CD14-positive monocyte (primary cell): ENCODE measurements around the gene TCF19. TPM values are rescaled to one million over a fixed set of nuclear protein-coding genes. Genes with fewer than 3 reads are reported as not detected.
A peak's percentile ranks its signal among the peaks of the same experiment; 100 is the strongest.

Source experiments
- DNase-seq, 3 donors: peaks; one replicate each; pipeline ENCODE4 v3.0.0-alpha.2; 2011 to 2022
- H2AFZ ChIP-seq: 2 replicates; pipeline ENCODE4 v1.6.0; 2012; ENCODE audit warnings: mild to moderate bottlenecking, low read depth, low read length, inconsistent platforms; ENCODE audit not compliant: insufficient read depth, poor library complexity, severe bottlenecking
- H3K27ac ChIP-seq, 2 donors: 1 replicate in 1 of 2; 2 replicates in 1 of 2; pipeline ENCODE4 v1.5.1; 2012 to 2013; ENCODE audit warnings: low read length in 2 of 2, control low read depth in 1 of 2, inconsistent platforms in 1 of 2, low read depth in 1 of 2, mild to moderate bottlenecking in 1 of 2
- H3K27me3 ChIP-seq, 2 donors: one replicate each; pipeline versions ENCODE4 v1.6.0 to v1.6.1; 2011 to 2013; ENCODE audit warnings: low read length in 2 of 2; ENCODE audit not compliant: control insufficient read depth in 2 of 2, insufficient read depth in 2 of 2
- H3K36me3 ChIP-seq, 2 donors: replicated peaks in 1 of 2; 1 replicate in 1 of 2; 2 replicates in 1 of 2; pipeline versions ENCODE4 v1.5.1 to v1.6.1; 2012 to 2013; ENCODE audit warnings: low read length in 2 of 2, control low read depth in 1 of 2, inconsistent platforms in 1 of 2, mild to moderate bottlenecking in 1 of 2; ENCODE audit not compliant: insufficient read depth in 2 of 2, control insufficient read depth in 1 of 2
- H3K4me1 ChIP-seq, 2 donors: 1 replicate in 1 of 2; 2 replicates in 1 of 2; pipeline versions ENCODE4 v1.5.1 to v1.6.1; 2012 to 2013; ENCODE audit warnings: low read length in 2 of 2, control low read depth in 1 of 2, inconsistent platforms in 1 of 2, mild to moderate bottlenecking in 1 of 2, moderate library complexity in 1 of 2; ENCODE audit not compliant: insufficient read depth in 2 of 2, control insufficient read depth in 1 of 2
- H3K4me2 ChIP-seq: replicated peaks from 2 replicates; pipeline ENCODE3; 2012; ENCODE audit warnings: low read length, moderate library complexity, mild to moderate bottlenecking; ENCODE audit not compliant: poor library complexity, severe bottlenecking; ENCODE audit errors: extremely low read depth
- H3K4me3 ChIP-seq, 3 experiments: fragments of 200-600 bp in 1 of 3; sonication (generic) in 1 of 3; replicated peaks in 1 of 3; 1 replicate in 2 of 3; 2 replicates in 1 of 3; pipeline ENCODE4 v1.5.1; 2011 to 2013; ENCODE audit warnings: low read length in 3 of 3, mild to moderate bottlenecking in 3 of 3, control low read depth in 2 of 3, low read depth in 2 of 3, inconsistent platforms in 1 of 3, moderate library complexity in 1 of 3
- H3K79me2 ChIP-seq: 2 replicates; pipeline ENCODE4 v1.6.0; 2012; ENCODE audit warnings: mild to moderate bottlenecking, control low read depth, inconsistent platforms, low read length, moderate library complexity; ENCODE audit not compliant: insufficient read depth
- H3K9ac ChIP-seq: 2 replicates; pipeline ENCODE4 v1.6.0; 2017; ENCODE audit warnings: low read length, mild to moderate bottlenecking; ENCODE audit not compliant: insufficient read depth, poor library complexity, severe bottlenecking
- H3K9me3 ChIP-seq, 2 donors: replicated peaks in 1 of 2; 1 replicate in 1 of 2; 2 replicates in 1 of 2; pipeline versions ENCODE4 v1.5.1 to v1.6.1; 2012 to 2013; ENCODE audit warnings: low read length in 2 of 2, control low read depth in 1 of 2; ENCODE audit not compliant: control insufficient read depth in 1 of 2, insufficient read depth in 1 of 2
- H4K20me1 ChIP-seq: 2 replicates; pipeline ENCODE4 v1.6.0; 2012; ENCODE audit warnings: mild to moderate bottlenecking, low read length, control low read depth, moderate library complexity; ENCODE audit not compliant: insufficient read depth
- H3K27ac Mint-ChIP-seq, 7 donors: one replicate each; pipeline ENCODE4 v1.8.0; 2020; ENCODE audit warnings: mild to moderate bottlenecking in 7 of 7, mixed read lengths in 7 of 7, moderate library complexity in 6 of 7, inconsistent platforms in 2 of 7
- H3K27me3 Mint-ChIP-seq, 3 donors: one replicate each; pipeline ENCODE4 v1.8.0; 2021 to 2022; ENCODE audit warnings: low read depth in 3 of 3, mild to moderate bottlenecking in 3 of 3, mixed read lengths in 3 of 3, moderate library complexity in 3 of 3, inconsistent platforms in 1 of 3
- H3K36me3 Mint-ChIP-seq, 2 donors: one replicate each; pipeline ENCODE4 v1.8.0; 2020; ENCODE audit warnings: mixed read lengths in 2 of 2, inconsistent platforms in 1 of 2, mild to moderate bottlenecking in 1 of 2
- H3K4me1 Mint-ChIP-seq: one replicate; pipeline ENCODE4 v1.8.0; 2020; ENCODE audit warnings: mild to moderate bottlenecking, mixed read lengths
- H3K4me3 Mint-ChIP-seq, 2 donors: one replicate each; pipeline ENCODE4 v1.8.0; 2020; ENCODE audit warnings: mild to moderate bottlenecking in 2 of 2, mixed read lengths in 2 of 2, moderate library complexity in 1 of 2
- H3K9me3 Mint-ChIP-seq, 7 donors: one replicate each; pipeline ENCODE4 v1.8.0; 2020 to 2022; ENCODE audit warnings: mixed read lengths in 7 of 7, mild to moderate bottlenecking in 6 of 7, moderate library complexity in 6 of 7, inconsistent platforms in 2 of 7
- WGBS: methylation state at CpG from one replicate; pipeline ENCODE4 v1.1.5; 2013; ENCODE audit warnings: missing lambda C conversion rate; ENCODE audit not compliant: insufficient coverage; 5-methylcytosine and 5-hydroxymethylcytosine counted together
- intact Hi-C, 2 donors: fragments of 100-400 bp; cut with micrococcal nuclease; formaldehyde crosslinking; loops; one replicate each; pipeline versions ENCODE4 v1.15.0 to v1.15.1; 2023
- polyA plus RNA-seq, 3 donors: library from polyadenylated mRNA; depleted of rRNA in 1 of 3; unstranded in 2 of 3; stranded (reverse) in 1 of 3; fragments of 300-500 nt in 2 of 3; fragments of >200 nt in 1 of 3; fragmentation: Illumina TruSeq in 2 of 3; gene quantifications; 1 replicate in 2 of 3; 2 replicates in 1 of 3; pipeline ENCODE4 v1.2.3, GENCODE V29; 2012 to 2021
- TF ChIP-seq, protein P1 (sequence below): fragments of 200-600 bp; IDR thresholded peaks from one replicate; pipeline ENCODE4 v1.8.0; 2022; ENCODE audit warnings: antibody characterized with exemption, mild to moderate bottlenecking

TCF19 gene
- polyA plus RNA-seq, 3 donors: 0.75 to 1.1 (median 0.80) TPM

DNA sequence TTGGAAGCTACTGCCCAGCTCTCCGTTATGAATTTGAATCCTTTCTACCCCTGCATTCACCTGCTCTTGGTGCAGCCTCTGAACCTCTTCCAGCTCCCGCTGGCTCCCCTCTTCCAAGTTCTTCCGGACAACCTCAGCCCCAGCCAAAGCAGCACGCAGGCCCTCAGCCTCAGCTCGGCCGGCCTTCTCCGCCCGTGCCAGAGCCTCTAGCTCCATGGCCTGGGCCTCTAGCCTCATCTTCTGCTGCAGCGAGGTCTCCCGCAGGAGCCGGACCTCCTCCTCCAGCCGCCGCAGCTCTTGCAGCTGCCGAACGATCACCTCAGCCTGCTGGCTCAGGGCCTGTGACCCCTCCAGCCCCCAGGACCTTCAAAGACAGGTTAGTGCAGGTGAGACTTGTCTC, 4.0 kb upstream of the TCF19 start:
- Histone ChIP-seq H3K27ac (no peak overlapping the region), H3K27me3 (no peaks in the 10 kb centered on the region), H3K4me2 (no peak overlapping the region), H3K4me1 (peaks cover 13 to 17% of the 10 kb centered on the region in 2 donors), H3K36me3 (peaks cover 4 to 32% of the 10 kb centered on the region in 2 donors), H3K4me3 (no peak overlapping the region), H3K79me2 (peaks cover 11% of the 10 kb centered on the region), H4K20me1 (no peaks in the 10 kb centered on the region), H3K9ac (no peak overlapping the region), H3K9me3 (no peaks in the 10 kb centered on the region), H2AFZ (no peak overlapping the region)
- H3K27me3 Mint-ChIP-seq: peaks cover 0 to 2% (median 0%) of the 10 kb centered on the region in 3 donors
- no peak overlapping the region for H3K4me3 Mint-ChIP-seq
- H3K27ac Mint-ChIP-seq: no peak overlapping the region
- intact Hi-C loops: no loop called here
- WGBS: 97% methylated on average over 11 of the region's 15 CpGs
- H3K36me3 Mint-ChIP-seq: peaks cover 21 to 31% of the 10 kb centered on the region in 2 donors
- TF ChIP-seq, protein P1, sequence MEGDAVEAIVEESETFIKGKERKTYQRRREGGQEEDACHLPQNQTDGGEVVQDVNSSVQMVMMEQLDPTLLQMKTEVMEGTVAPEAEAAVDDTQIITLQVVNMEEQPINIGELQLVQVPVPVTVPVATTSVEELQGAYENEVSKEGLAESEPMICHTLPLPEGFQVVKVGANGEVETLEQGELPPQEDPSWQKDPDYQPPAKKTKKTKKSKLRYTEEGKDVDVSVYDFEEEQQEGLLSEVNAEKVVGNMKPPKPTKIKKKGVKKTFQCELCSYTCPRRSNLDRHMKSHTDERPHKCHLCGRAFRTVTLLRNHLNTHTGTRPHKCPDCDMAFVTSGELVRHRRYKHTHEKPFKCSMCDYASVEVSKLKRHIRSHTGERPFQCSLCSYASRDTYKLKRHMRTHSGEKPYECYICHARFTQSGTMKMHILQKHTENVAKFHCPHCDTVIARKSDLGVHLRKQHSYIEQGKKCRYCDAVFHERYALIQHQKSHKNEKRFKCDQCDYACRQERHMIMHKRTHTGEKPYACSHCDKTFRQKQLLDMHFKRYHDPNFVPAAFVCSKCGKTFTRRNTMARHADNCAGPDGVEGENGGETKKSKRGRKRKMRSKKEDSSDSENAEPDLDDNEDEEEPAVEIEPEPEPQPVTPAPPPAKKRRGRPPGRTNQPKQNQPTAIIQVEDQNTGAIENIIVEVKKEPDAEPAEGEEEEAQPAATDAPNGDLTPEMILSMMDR: no peak
- H3K9me3 Mint-ChIP-seq: no peaks in the 10 kb centered on the region
- no peak for DNase-seq
- peaks cover 20% of the 10 kb centered on the region for H3K4me1 Mint-ChIP-seq

DNA sequence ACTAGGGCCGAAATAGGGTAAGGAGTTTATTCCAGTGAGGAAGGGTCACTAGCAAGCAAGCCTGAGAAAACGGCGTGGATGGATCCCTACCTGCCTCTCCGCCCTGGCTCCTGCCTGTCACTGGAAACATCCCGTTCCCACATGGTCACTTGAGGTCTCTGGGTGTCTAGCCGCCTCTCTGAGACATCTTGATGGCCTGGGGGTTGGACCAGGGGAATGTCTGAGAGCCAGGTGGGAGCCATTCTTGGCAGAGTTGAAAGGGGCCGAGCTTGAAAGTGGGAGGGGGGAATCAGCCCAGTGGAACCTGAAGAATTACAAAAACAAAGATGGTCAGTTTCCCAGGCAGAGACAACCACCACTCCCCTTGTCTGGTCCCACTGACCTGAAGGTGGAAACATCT, 1.7 kb upstream of the TCF19 start:
- Histone ChIP-seq H3K9me3 (no peaks in the 10 kb centered on the region), H3K4me2 (no peak overlapping the region), H3K79me2 (peaks cover 21% of the 10 kb centered on the region), H3K27ac (no peak overlapping the region), H3K4me1 (peaks cover 17 to 24% of the 10 kb centered on the region in 2 donors), H3K4me3 (no peak overlapping the region), H2AFZ (no peak overlapping the region), H3K27me3 (no peaks in the 10 kb centered on the region), H3K9ac (no peak overlapping the region), H4K20me1 (no peaks in the 10 kb centered on the region), H3K36me3 (peaks cover 0 to 15% of the 10 kb centered on the region in 2 donors)
- no peak for DNase-seq
- Mint-ChIP-seq H3K4me3 (no peak overlapping the region), H3K9me3 (no peaks in the 10 kb centered on the region), H3K27ac (peak overlapping the region in 1 of 7 donors; percentile 80), H3K4me1 (peaks cover 29% of the 10 kb centered on the region), H3K36me3 (peaks cover 15 to 29% of the 10 kb centered on the region in 2 donors), H3K27me3 (peaks cover 0 to 2% (median 0%) of the 10 kb centered on the region in 3 donors)
- WGBS: 100% methylated on average over 5 of the region's 7 CpGs
- intact Hi-C loops: no loop called here
- TF ChIP-seq, protein P1: no peak
